Fibroblast of villous mesenchyme (primary cell): ENCODE data around the gene INSIG1. TPM values are rescaled to one million over a fixed set of nuclear protein-coding genes. Genes with fewer than 3 reads are reported as not detected.

Source experiments
- DNase-seq: peaks from one replicate; pipeline ENCODE4 v3.0.0-alpha.2; 2010; ENCODE audit warnings: low read depth
- H3K4me3 ChIP-seq: 2 replicates; pipeline ENCODE4 v1.5.1; 2011; ENCODE audit warnings: low read depth, mild to moderate bottlenecking, low read length
- total RNA-seq: library from RNA; depleted of rRNA; stranded (reverse); fragments of >200 nt; gene quantifications from 2 replicates; pipeline ENCODE4 v1.2.3, GENCODE V29; 2012
- TF ChIP-seq, protein P1 (sequence below): IDR thresholded peaks from 2 replicates; pipeline ENCODE4 v1.5.1; 2012; ENCODE audit warnings: low read depth, mild to moderate bottlenecking, low read length; ENCODE audit not compliant: insufficient read depth

Gene INSIG1
- total RNA-seq, 1 donor, result 389 TPM

DNA sequence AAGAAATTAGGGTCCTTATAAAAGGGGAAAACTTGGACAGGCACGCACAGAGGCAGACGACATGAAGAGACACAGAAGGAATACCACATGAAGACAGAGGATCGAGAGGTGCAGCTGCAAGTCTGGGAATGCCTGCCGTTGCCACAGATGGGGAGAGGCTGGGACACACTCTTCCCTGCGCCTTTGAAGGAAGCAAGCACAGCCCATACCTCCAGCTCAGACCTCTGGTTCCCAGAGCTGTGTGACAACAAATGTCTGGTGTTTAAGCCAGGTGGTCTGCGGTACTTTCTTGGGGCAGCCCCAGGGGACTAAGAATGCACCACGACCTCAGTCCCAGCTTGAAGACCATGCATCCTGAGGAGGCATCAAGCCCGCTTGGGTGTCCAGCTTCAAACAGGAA is 18.3 kb downstream of the INSIG1 start:
- DNase-seq, result no peak
- H3K4me3 ChIP-seq, result no peak overlapping the region
- TF ChIP-seq, protein P1, sequence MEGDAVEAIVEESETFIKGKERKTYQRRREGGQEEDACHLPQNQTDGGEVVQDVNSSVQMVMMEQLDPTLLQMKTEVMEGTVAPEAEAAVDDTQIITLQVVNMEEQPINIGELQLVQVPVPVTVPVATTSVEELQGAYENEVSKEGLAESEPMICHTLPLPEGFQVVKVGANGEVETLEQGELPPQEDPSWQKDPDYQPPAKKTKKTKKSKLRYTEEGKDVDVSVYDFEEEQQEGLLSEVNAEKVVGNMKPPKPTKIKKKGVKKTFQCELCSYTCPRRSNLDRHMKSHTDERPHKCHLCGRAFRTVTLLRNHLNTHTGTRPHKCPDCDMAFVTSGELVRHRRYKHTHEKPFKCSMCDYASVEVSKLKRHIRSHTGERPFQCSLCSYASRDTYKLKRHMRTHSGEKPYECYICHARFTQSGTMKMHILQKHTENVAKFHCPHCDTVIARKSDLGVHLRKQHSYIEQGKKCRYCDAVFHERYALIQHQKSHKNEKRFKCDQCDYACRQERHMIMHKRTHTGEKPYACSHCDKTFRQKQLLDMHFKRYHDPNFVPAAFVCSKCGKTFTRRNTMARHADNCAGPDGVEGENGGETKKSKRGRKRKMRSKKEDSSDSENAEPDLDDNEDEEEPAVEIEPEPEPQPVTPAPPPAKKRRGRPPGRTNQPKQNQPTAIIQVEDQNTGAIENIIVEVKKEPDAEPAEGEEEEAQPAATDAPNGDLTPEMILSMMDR, result no peak

DNA sequence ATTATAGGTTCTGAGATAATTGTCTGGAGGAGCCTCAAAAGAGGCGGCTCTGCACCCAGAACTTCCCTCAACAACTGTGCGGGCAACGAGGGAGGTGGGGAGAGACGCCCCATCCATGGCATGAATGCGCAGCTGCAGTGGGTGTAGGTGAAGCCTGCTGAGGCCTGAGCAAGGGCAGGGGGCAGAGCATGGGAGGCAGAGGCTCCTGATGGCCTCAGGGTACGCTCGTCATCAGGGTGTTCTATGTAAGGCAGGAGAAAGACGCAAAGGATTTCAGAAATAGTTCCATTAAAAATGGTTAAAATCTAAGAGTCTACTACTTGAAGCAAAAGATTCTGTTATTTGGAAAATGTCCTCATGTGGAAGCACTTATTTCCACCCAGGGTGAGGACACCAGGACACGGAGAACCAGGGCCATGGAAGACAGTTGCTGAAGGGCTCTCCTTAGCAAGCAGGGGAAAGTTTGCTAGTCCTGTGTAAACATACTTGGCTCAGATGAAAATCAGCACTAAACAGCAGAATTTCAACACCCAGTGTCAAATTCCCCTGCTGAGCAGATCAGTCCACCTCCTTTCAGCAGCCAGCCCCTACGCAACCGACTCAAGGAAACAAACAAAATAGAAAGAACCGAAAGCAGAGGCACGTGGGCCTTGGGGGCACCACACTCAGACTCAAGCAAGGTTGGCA is 18.9 kb downstream of the INSIG1 start:
- TF ChIP-seq, protein P1, result no peak
- peak; percentile 37 for DNase-seq
- no peak overlapping the region for H3K4me3 ChIP-seq

DNA sequence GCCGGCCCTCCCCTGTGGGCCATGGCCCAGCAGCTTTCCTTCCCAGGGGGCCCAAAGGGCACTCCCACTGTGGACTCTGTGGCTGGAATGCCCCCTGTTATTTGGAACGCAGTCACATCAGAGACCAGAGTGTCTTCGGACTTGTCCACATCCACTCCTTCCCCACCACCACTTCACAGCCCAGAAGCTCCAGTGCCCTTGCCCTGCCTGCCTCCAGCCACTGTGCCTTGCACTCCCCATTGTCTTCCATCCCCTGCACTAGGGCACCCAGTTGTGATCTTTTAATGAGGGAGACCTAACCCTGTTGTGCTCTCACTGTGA is 19.4 kb downstream of the INSIG1 start:
- TF ChIP-seq, protein P1, result no peak
- H3K4me3 ChIP-seq, result no peak overlapping the region
- DNase-seq, result no peak

DNA sequence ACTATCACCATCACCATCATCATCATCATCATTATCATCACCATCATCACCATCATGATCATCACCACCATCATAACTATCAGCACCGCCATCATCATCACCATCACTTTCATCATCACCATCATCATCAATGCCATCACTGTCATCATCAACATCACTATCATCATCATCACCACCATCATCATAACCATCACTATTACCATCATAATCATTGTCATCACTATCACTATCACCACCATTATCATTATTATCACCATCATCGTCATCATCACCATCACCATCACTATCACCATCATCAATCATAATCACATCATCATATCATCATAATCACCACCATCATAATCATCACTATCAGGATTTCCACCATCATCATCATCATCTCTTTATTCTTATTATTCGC is 20.6 kb downstream of the INSIG1 start:
- TF ChIP-seq, protein P1, result no peak
- no peak overlapping the region for H3K4me3 ChIP-seq
- no peak for DNase-seq

DNA sequence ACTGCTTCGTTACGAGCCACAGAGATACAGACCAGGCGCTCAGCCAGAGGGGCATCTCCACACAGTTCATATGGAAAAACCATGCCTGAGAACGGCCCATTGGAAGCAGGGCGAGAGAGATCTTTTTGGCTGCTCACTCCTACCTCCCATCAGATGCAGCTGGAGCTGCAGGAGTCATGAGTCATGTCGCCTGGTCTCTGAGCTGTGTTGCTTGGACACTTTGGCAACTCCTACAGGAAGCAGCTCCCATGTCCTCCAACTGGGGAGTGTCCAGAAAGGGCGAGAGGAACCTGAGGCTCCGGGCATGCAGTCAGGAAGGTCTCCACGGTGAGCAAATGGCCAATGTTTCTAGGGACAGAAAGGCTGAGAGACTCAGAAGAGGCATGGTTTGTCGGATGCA is 24.9 kb downstream of the INSIG1 start:
- H3K4me3 ChIP-seq, result no peak overlapping the region
- DNase-seq, result no peak
- TF ChIP-seq, protein P1, result no peak

DNA sequence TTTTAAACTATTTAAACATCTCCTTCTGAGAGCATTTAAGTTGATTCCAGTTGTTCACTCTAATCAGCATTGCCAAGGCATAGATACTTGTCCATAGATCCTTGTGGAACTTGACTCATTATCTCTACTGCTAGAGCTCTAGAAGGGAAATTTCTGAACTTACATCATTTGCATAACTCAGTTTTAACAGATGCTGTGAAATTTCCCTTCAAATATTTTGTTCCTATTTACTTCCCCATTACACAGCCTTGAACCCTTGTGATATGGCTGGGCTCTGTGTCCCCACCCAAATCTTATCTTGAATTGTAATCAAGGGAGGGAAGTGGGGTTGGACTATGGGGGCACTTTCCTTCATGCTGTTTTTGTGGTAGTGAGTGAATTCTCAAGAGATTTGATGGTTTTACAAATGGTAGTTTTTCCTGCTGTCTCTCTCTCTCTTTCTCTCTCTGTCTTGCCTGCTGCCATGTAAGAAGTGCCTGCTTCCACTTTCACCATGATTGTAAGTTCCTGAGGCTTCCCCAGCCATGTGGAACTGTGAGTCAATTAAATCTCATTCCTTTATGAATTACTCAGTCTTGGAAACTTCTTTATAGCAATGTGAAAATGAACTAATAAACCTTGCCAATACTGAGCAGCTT is 25.4 kb downstream of the INSIG1 start:
- H3K4me3 ChIP-seq, result no peak overlapping the region
- TF ChIP-seq, protein P1, result no peak
- no peak for DNase-seq
